ENCODE results near the gene ACSM2B.

- TF ChIP-seq CTCF (conservative IDR thresholded peaks at IDR 0.05; ENCODE audit: low read depth, low read length) (no peak), EZH2 (IDR thresholded peaks at IDR 0.05; ENCODE audit: borderline replicate concordance, low read depth, low read length, poor library complexity, severe bottlenecking) (no peak)
Observed at GRCh38 chr16:20515688-20516090, 60.5 kb downstream of the ACSM2B start.
